Measurements from ENCODE around the gene ASB1.

ASB1 gene

DNA sequence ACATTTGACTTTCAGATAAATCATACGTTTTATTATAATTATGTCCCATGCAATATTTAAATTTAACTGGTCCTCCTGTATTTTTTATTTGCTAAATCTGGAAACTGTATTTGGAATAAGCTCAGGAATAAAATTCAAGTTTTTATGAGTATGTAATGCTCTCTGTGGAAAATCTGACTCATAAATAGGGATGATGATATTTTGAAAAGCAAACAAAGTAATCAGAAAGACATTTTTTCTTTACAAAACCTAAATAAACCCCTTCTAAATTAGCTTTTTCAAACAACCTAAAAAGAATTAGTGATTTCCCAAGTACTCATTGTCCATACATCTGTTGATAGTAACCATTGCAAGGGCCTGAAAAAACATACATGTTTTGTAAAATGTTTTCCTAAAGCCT, 41.1 kb downstream of the ASB1 start:
- DNase-seq (ENCODE audit: low read depth): peak; percentile 75

DNA sequence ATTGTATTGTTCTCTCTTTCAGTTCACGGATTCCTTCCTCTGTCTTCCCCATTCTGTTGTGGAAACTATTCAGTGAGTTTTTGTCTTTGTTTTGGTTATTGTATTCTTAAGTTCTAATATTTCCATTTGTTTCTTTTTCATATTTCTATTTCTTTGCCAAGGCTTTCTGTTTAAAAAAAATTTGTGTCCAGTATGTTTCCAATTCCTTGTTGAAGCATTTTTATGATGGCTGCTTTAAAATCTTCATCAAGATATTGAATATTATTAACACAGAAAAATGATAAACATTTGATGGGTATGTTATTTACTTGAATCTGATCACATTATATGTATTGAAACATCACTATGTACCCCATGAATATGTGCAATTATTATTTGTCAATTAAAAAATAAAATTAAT, 42.4 kb downstream of the ASB1 start:
- no peak for DNase-seq (ENCODE audit: low read depth)

DNA sequence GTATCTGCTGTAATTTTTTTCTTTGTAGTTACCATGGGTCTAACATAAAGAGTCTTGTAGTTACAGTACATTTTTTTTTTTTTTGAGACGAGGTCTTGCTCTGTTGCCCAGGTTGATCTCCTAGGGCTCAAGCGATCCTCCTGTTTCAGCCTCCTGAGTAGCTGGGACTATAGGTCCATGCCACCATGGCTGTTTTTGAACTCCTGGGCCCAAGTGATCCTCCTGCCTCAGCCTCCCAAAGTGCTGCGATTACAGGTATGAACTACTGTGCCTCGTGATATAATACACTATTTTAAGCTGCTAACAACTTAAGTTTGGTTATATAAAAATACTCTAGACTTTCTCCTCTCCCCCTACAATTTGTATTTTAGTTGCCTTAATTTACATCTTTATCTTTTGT, 46.3 kb downstream of the ASB1 start:
- DNase-seq (ENCODE audit: low read depth): no peak

DNA sequence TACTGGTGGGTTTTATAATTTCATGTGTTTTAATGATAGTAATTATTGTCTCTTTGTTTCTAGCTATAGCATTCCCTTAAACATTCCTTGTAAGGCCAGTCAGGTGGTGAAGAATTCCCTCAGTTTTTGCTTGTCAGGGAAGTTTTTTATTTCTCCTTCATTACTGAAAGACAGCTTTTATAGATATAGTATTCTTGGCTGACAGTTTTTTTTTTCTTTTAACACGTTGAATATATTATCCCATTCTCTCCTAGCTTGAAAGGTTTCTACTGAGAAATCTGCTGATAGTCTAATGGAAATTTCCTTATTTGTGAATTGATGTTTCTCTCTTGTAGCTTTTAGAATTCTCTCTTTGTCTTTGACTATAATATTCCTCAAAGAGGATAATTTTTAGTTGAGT, 46.8 kb downstream of the ASB1 start:
- no peak for DNase-seq (ENCODE audit: low read depth)

DNA sequence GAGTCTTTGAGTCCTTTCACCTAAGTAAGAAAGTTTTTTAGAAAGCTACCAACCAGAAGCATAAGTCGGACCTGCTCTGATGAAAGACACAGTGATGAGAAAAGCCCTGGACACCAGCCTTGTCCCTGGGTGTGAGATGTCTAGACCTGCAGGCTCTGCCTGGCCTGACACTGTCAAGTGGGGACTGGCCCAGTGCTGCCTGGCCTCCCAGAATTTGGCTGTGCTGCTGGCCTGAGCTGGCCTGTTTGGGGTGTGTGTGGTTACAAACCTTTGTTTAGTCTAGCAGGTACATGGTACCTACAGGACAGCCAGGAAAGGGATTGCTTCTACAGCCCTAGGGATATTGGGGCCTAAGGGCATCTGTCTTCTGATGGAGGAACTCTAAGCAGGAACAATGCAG, 48.3 kb downstream of the ASB1 start:
- no peak for DNase-seq (ENCODE audit: low read depth)

DNA sequence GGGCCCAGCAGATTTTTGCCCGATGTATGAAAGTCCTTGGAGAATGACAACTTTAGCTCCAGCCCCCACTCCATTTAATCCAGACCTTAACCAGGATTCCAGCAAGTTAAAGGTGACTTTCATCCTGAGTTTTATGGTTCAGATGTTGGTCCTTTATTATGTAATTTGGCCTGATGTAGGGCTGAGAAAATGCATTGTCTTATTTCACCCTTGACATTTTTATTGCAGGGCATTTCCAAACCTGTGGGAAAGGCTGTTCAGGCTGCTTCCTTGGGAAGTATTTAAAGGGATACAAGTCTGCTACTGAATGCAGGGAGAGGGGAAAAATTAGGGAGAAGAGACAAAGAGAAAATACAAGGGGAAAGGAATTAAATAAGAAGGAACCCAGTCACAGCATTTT, 48.8 kb downstream of the ASB1 start:
- no peak for DNase-seq (ENCODE audit: low read depth)

DNA sequence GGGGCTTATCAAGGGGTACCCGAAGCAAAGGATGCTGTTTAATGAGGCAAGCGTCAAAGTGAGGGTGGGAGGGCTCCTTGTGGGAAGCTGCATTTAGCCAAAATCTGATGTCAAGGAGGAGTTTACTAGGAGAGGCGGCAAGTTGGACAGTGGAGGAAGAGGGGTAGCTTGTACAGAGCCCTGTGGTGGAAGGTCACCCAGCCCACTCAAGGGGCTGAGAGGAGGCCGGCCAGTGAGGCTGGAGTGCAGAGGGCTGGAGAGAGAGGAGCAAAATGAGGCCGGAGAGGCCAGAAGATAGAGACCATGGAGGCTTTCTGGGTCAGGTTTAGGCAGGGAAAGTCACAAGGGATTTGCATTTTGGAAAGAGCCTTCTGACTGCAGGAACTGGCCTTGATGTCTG, 49.5 kb downstream of the ASB1 start:
- DNase-seq (ENCODE audit: low read depth): no peak

DNA sequence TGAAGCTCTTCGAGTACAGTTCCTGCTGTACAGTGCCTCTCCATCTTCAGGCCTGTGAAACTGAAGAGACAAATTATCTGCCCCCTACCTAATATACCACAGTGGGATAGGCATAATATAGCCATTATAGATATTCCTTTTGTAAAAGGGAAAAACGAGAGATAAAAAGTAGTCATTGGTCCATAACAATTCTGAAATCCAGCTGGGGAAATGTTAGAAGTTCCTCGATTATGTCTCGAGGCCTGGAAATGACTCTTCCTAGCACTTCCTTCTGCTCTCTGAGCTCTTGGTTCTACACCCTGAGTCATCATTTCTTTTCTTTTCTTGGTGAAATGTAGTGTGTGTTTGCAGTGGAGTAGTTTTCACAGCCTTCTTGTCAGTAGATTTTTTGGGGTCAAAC, 51.5 kb downstream of the ASB1 start:
- no peak for DNase-seq (ENCODE audit: low read depth)

DNA sequence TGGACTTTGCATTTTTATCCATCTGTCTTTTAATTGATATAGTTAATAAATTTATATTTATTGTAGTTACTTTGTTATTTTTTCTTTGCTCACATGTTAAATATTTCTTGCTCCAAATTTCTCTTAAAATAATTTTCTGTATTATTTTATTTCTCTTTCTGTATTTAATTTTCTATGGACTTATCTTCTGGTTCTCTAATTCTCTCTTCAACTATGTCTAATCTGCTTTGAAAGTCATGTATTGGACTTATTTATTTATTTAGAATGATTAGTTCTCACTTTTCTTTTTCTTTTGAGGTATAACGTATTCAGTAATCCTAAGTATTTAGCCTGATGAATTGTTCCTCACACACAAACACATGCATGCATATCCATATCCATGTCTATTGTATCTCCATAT, 53.1 kb downstream of the ASB1 start:
- DNase-seq (ENCODE audit: low read depth): no peak

DNA sequence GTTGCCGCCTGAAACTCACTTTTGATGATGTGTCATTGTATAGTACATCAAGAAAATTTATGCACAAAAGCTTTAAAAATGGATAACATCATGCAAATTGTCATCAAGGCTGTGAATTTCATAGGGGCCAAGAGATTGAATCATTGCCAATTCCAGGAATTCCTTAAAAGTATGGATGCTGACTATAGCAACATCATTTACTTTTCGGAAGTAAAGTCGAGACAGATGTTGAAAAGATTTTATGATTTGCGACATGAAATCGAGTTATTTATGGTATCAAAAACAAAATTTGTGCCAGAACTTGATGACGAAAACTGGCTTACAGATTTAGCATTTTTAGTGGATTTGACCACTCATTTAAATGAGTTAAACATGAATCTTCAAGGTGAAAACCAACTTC, 56.3 kb downstream of the ASB1 start:
- DNase-seq (ENCODE audit: low read depth): no peak

DNA sequence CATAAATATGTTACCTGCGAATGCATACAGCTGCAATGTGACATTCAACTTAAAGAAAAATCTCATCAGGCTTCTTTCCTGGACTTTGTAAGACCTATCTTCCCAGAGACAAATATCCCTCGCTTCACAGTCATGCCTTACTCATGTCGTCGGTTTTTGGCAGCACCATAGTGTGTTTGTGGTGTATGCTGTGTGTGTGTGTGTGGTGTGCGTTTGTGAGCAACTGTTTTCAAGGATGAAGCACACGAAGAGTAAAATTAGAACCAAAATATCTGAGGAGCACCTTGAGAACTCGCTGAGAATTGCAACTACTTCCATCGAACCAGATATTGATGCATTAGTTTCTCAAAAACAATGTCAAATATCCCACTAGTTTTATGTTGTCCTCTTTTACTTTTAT, 56.9 kb downstream of the ASB1 start:
- DNase-seq (ENCODE audit: low read depth): no peak

DNA sequence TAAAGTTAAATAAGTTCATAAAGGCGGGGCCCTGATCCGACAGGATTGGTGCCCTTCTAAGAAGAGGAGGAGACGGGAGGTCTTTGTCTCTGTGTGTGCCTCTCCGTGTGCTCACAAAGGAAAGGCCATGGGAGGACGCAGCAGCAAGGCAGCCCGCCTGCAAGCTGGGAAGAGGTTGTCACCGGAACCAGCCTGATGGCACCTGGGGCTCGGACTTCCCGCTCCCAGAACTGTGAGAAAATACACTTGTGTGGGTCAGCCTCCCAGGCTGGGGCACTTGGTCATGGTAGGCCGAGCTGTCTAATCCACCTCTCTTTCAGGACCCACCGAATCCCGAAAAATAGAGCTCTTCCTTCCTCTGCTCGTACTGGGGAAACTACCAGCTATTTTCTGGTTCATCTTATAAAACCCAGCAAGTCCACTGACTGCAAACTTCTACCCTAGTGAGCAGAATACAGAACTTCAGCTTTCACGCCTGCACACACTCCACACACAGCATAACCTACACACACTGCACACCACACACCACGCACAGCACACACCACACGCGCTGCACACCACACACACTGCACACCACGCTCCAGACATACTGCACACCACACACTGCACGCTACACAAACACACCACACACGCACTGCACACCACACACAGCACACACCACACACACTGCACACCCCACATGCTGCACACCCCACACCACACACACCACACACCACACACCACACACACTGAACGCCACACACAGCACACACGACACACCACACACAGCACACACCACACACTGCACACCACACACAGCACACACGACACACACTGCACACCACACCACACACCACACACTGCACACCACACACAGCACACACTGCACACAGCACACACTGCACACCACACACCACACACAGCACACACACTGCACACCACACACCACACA, 58.1 kb downstream of the ASB1 start:
- no peak for DNase-seq (ENCODE audit: low read depth)

DNA sequence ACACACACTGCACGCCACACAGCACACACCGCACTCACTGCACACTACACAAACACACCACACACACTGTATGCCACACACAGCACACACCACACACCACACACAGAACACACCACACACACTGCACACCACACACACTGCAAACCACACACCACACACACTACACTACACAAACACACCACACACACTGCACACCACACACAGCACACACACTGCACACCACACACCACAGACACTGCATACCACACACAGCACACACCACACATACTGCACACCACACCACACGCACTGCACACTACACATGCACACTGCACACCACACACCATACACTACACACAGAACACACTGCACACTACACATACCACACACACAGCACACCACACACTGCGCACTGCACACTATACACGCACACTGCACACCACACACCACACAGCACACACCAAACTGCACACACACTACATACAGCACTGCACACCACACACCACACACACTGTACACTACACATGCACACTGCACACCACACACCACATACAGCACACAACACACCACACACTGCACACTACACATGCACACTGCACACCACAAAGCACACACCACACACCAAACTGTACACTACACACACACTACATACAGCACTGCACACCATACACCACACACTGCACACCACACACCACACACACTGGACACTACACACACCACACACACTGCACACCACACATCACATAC, 59.6 kb downstream of the ASB1 start:
- no peak for DNase-seq (ENCODE audit: low read depth)

DNA sequence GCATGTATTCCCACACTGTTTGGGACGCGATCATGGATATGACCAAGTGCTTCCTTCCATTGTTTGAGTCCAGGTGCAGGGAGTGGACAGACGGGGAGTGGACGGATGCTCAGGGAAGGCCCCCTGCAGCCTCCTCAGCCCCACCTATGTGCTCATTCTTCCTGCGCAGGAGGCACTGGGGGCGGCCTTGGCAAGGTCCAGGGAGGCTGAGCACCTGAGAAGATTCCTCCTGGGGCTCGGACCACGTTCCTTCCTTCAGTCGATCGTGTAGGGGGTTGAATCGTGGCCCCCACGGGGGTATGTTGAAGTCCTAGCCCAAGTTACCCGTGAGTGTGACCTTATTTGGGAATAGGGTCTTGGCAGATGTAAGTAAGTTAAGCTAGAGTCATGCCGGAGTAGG, 60.4 kb downstream of the ASB1 start:
- no peak for DNase-seq (ENCODE audit: low read depth)

DNA sequence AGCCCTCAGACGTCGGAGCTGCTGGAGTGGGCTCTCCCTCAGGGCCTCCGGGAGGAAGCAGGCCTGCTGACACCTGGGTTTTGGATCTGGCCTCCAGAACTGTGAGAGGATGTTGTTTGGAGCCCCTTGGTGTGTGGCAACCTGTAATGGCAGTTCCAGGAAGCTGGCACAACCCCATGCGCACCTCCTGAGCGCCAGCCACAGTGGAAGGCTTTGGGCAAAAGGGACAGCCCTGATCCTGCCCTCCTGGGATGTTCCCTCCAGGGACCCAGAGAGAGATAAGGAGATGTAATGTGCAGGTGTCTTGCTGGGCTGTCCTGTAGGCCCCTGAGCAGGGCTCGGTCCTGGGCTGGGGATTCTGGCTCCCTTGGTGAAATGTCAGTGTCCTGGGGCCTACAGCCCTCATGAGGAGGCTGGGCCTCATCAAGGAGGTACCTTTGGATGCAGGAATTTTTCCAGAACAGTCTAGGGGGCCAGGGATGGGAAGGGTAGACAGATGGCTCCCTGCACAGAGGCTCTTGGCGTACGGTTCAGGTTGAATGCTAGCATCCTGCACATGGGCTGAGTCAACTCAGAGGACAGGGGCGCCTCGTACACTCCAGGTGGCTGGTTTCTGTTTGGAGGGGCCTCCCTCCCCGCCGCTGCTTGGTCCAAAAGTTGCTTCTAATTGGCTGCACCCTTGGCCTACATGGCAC, 61.1 kb downstream of the ASB1 start:
- DNase-seq (ENCODE audit: low read depth): no peak

DNA sequence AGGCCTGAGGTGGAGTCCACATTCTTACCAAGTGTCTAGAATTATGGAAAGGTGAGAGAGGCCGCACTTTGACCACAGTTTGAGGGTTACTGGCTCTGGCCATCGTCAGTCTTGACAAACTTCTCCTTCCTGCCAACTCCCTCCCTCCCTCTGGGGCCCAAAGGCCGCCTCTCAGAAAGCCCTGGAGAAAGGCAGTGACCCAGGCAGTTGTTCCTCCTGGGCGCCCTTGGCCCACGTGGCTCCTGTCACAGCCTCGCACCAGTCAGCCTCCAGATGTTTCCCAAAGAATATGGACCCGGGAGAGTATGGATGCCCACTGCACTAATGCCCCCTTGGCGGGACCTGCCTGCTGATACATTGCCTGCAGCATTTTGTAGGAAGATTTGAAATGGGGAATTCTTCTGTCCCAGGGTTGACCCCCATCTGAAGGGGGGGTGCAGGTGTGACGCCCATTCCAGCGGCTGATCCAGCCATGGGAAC, 61.7 kb downstream of the ASB1 start:
- DNase-seq (ENCODE audit: low read depth): no peak

DNA sequence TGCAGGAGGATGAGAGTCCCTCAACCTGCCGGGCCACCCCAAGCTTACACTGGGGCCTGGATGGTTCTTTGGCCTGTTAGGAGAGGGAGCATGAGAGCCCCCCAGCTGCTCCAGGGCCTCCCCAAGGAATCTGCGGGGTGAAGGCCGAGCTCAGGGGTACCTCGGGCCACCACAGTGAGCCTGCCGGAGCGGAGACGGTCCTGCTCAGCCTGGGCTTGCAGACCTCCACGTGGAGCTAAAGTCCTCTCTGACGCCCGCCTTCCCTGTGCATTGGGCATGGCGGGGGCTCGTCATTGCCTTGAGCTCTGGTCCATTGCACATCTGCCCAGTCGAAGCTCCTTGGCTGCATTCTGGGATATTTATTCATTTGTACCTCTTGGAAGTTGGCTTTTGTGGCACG, 62.7 kb downstream of the ASB1 start:
- no peak for DNase-seq (ENCODE audit: low read depth)

DNA sequence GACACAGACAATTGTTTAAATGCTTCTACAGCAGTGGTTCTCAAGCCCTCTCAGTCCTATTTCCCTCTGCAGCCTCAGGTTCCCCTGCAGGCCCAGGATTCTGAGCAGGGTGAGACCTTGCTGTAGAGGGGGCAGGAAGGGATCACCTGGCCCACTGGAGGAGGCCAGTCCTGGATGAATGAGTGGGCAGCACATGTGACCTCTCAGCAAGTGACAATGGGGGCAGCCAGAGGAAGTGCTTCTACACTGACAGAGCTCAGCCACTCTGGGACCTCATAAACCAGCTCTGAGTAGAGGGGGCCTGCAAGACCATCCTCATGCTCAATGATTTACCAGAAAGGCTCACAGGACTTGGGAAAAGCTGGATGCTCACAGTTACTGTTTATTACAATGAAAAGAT, 63.2 kb downstream of the ASB1 start:
- no peak for DNase-seq (ENCODE audit: low read depth)

DNA sequence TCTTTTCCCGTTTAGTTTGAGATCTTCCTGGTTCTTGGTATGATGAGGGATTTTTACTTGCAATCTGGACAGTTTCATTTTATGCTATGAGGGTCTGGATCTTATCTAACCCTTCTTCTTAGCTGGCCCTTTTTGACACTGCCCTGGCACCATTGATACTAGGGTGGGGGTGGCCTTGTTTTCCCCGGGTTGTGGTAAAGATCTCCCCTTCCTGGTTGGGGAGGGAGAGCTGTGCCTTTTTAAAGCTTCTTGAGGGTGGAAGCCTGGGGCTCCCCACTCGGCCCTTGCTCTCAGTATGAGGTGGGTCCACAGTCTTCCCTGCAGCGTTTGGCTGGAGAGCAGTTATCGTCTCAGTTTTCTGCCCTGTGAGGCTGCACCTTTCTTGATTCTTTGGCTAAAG, 66.1 kb downstream of the ASB1 start:
- DNase-seq (ENCODE audit: low read depth): no peak

DNA sequence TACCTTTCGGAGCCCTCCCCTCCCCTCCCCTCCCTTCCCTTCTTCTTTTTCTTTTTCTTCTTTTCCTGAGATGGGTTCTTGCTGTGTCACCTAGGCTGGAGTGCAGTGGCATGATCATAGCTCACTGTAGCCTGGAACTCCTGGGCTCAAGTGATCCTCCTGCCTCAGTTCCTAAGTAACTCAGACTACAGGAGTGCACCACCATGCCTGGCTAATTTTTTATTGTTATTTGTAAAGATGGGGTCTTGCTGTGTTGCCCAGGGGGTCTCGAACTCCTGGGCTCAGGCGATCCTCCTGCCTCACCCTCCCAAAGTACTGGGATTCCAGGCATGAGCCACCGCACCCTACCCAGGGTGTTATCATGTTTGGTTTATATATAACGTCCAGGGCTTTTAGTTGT, 66.7 kb downstream of the ASB1 start:
- DNase-seq (ENCODE audit: low read depth): no peak

DNA sequence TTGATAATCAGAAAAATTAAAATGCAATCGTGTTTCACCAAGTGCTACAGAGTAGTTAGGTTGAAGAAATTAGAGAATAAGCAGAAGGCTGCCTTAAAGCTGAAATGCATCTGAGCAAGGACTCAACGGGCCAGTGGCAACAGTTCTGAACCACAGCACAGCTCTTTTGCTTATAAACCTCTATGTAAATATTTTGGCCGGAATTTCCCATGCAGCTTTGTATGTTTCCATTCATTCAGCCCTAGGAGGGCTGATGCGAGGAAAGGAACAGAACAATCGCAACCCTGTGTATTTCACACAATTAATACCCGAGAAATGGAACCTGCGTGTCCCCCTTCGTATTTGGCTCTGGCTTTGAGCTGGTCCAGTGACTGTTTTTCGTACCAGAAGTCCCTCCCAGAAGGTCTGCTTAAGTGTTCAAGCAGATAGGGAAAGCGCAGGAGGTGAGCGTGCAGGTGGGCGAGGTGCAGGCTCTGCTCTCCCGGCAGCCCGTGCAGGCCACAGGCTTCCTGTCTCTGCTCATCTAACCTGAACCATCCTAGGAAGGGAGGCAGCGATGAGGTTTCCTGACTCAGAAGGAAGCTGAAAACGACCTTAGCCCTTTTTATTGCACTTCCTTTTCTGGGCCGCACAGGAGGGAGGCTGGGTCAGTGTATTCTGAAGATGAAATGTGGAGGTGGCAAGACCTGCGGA, 67.3 kb downstream of the ASB1 start:
- DNase-seq (ENCODE audit: low read depth): no peak

DNA sequence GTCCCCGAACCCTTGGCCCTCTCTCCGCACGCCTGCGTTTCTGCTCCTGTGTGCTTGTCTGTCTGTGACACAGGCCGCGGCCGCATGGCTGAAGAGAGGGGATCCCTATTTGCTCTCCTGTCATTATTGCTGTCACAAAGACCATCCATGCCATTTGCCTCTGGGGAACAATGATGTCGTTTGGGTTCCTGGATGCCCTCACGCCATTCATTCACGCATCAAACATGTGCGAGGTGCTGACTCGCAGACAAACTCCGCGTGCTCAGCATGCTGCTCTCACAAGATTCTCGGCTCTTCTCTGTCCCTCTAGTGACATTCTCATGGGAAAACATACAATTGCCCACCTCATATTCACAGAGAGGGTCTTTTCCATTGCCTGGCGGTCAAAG, 67.8 kb downstream of the ASB1 start:
- DNase-seq (ENCODE audit: low read depth): no peak
